GM18498 (cell line): Measurements from ENCODE around the gene DPH6.
"Not testable (repeated sequence)": the region's sequence is repeated elsewhere in the genome, so short reads cannot be mapped to it uniquely, and the experiment has no call there.

Experiments
- ATAC-seq: cut with Tn5 transposase; IDR thresholded peaks from one replicate; pipeline ENCODE4 v1.9.1; 2021; ENCODE audit warnings: mild to moderate bottlenecking, moderate library complexity; ENCODE audit not compliant: unreplicated experiment

Gene DPH6

DNA sequence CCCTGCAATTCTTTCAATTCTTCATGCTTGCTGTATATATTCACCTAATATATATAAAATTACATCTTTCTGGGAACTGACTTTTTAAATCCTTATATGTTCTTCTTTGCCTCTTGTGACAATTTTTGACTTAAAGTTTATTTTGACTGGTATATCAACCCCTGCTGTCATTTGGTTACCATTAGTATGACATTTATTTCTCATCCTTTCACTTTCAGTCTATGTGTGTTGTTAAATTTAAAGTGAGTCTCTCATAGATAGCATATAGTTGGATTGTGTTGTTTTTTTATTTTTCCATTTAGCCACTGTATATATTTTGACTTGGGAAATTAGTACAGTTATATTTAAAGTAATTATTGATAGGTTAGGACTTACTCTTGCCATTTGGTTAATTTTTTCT, 194.9 kb downstream of the DPH6 start:
- no peak for ATAC-seq

DNA sequence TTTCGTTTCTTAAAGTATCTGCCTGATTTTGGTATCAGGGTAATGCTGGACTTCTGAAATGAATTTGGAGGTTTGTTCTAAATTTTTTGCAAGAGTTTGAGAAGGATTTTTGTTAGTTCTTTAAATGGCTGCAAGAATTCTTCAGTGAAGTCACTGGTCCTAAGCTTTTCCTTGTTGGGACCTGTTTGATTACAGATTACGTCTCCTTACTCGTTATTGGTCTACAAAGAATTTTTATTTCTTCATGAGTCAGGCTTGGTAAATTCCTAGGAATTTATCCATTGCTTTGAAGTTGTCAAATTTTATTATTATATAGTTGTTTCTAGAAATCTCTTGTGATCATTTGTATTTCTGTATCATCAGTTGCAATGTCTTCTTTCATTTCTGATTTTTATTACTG, 196.0 kb downstream of the DPH6 start:
- ATAC-seq = no peak

DNA sequence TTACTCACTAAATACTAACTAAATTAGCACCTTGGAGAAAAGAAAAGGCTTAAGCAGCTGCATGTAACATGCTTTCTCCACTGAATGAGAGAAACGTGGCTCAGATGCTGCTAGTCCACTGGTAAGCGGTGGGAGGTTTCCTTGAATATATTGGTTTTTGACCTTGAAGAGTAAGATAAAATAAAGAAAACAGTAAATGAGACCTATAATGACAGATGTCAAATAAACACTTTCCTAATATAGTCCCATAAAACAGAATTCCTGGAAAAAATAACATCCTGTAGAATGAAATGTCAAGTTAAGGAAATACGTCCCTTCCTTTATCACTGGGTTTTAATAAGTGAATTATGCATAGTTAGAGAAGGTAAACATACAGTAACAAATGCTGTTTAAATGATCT, 215.0 kb downstream of the DPH6 start:
- ATAC-seq = no peak

DNA sequence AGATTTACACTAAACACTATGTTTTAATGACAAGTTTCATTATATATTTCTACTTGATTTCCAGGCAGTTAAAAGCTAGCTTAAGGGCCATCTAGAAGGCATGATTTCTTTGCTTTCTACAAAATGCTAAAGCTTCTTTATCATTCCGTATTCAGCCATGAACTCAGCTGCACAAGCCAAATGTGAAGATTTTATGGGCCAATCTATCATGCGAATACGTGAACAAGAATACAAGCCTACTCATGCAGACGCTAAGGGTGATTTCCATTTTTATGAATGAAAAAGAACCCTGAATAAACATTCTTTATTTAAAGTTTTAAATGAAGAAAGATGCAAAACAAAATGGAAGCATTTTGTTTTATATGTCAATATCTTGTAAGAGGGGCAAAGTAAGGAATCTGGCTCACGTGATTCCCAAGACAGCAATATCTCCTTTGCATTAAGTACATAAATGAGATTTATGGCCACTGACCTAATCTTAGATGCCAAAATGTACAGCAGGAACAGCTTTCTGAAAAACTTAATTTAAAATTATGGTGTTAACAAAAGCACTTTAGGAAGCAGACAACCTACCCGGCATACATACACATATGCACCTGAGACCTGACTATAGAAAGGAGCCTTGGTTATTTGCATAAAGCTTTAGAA, 215.8 kb downstream of the DPH6 start:
- ATAC-seq = no peak

DNA sequence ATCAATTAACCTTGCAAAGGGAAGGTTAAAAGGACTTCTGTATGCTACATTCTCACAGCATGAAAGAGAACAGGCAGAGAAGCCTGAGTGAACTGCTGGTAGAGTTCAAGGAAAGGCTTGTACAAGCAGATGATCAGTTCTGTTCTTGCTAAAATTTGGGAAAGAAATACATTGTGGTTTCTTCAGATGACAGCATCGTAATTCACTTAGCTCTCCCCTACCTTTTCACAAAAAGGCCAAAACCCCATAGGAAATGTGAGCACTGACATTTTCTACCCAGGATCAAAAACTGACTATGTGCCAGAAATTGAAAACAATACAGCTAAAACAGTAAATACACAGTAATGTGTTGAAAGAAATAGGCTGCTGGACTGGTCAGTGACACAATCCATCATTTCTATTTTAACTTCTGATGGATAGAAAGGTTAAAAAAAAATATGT, 216.4 kb downstream of the DPH6 start:
- no peak for ATAC-seq

DNA sequence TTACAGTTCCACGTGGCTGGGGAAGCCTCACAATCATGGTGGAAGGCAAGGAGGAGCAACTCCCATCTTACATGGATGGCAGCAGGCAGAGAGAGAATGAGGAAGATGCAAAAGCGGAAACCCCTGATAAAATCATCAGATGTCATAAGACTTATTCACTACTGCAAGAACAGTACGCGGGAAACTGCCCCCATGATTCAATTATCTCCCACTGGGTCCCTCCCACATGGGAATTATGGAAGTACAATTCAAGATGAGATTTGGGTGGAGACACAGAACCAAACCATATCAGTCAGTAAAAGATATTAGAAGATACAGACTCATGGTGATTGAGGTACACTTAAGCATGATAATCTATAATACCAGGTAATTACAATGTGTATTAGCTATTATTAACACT, 217.1 kb downstream of the DPH6 start:
- not testable (repeated sequence) for ATAC-seq

DNA sequence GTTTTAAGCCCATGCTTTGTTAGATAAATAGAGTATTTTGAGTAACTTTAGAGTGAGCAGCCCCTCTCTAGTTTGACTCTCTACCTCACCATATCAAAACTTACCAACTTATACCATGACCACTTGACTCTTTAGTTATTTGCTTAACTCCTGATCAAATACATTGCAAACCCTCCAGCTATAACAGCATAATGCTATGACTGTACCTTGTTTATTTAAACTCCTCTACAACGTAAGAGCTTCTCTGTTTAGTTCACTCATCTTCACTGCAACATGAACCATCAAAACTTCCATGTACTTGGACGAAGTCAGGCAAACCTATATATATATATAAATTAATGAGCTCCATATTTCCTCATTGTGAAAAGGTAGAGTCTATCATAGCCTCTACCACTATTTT, 218.2 kb downstream of the DPH6 start:
- no peak for ATAC-seq

DNA sequence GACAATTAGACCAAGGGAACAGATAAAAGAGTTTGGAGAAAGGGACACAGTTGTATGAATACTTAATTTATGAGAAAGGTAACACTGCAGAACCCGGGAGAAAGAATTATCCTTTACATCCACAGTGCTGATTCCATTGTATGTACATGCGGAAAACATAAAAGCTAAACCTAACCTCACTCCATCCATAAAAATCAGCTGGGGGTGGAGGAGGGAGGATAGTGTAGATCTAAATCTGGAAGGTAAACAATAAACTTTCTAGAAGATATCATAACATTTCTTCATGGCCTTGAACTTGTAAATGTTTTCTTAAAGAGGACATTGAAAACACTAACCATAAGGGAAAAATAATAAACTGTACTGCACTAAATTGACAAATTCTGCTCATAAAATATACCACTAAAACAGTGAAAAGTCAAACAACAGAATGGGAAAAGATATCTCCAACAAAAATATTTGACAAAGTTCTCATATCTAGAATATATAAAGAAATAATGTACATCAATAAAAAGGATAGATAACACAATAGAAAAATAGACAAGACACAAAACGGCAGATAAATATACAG, 220.5 kb downstream of the DPH6 start:
- ATAC-seq = no peak

DNA sequence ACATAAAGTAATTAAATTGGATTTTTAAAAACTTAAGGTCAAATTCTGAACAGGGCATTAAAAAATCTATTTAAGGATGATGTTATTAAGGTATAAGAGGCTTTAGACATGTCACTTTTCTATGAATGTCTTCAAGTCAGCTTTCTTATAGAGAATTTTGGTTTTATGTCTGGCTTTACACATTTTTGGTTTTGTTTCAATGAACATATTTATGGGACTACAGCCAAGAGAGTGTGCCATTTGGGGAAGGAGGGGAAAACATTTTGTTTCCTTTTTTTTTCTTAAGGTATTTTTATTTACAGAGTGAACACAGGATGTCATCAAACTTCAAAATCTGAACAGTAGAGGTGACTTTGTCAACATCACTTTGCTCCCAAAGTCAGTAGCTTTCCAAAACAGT, 222.8 kb downstream of the DPH6 start:
- no peak for ATAC-seq

DNA sequence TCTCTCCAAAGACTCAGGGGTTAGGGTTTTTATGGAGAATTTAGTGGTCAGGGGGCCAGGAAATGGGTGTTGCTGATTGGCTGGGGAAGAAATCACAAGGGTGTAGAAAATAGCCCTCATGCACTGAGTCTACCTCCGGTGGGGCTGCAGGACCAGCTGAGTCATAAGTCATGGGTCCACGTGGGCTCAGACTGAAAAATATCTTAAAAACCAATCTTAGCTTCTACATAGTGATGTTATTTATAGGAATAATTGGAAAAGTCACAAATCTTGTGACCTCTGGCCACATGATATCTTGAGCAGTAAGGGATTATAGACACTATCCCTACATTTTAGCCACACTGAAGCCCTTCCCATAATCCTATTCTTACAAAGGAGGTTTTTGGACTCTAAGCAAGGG, 224.0 kb downstream of the DPH6 start:
- no peak for ATAC-seq

DNA sequence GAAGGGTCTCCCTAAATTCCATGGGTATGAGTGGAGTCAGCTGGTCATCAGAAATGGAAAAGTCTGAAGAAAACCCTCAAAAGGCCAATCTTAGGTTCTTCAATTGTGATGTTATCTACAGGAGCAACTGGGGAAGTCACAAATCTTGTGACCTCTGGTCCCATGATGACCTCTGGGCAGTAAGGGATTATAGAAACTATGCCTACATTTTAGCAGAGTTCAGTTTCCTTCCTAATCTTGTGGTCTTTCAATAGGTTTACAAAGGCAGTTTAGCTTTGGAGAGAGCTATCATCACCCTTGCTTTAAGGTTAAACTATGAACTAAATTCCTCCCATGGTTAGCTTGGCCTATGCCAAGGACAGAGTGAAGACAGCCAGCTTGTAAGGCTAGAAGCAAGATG, 225.1 kb downstream of the DPH6 start:
- ATAC-seq = no peak
